Body of pancreas (tissue), 4 donors: ENCODE data around the gene SLC52A1. TPM values are rescaled to one million over a fixed set of nuclear protein-coding genes. Genes with fewer than 3 reads are reported as not detected.

Experiments used
- ATAC-seq: fragments of 150-250 bp; one replicate; pipeline ENCODE4 v1.9.1; 2016
- DNase-seq, 4 donors: peaks; one replicate each; pipeline ENCODE4 v3.0.0-alpha.2; 2019
- H3K27ac ChIP-seq, 4 donors: fragments of 200-600 bp; sonication (generic); 1 replicate in 3 of 4; 2 replicates in 1 of 4; pipeline versions ENCODE4 v1.5.1 to v1.6.1; 2016 to 2019; ENCODE audit warnings: mild to moderate bottlenecking in 1 of 4, mixed read lengths in 1 of 4, moderate library complexity in 1 of 4
- H3K27me3 ChIP-seq, 2 donors: fragments of 200-600 bp; sonication (generic); one replicate each; pipeline ENCODE4 v1.6.0; 2016; ENCODE audit warnings: mild to moderate bottlenecking in 1 of 2
- H3K36me3 ChIP-seq, 2 donors: fragments of 200-600 bp; sonication (generic); replicated peaks in 1 of 2; 2 replicates each; pipeline ENCODE4 v1.5.1; 2016; ENCODE audit warnings: low read depth in 2 of 2; ENCODE audit not compliant: insufficient read depth in 1 of 2
- H3K4me1 ChIP-seq: fragments of 200-600 bp; sonication (generic); one replicate; pipeline ENCODE4 v1.6.0; 2016
- H3K4me3 ChIP-seq, 2 donors: fragments of 200-600 bp; sonication (generic); 1 replicate in 1 of 2; 2 replicates in 1 of 2; pipeline ENCODE4 v1.5.1; 2016 to 2019
- H3K9me3 ChIP-seq, 3 donors: fragments of 200-600 bp; sonication (generic); 1 replicate in 2 of 3; 2 replicates in 1 of 3; pipeline ENCODE4 v1.5.1; 2016
- CTCF ChIP-seq, 7 experiments: fragments of 450-650 bp in 4 of 7; fragments of 200-600 bp in 3 of 7; sonication (generic) in 3 of 7; IDR thresholded peaks; one replicate each; pipeline ENCODE4 v1.5.1; 2016 to 2019; ENCODE audit warnings: antibody characterized with exemption in 7 of 7
- POLR2A ChIP-seq, 3 donors: fragments of 450-650 bp; IDR thresholded peaks; one replicate each; pipeline ENCODE4 v1.6.1; 2016; ENCODE audit warnings: antibody characterized with exemption in 3 of 3, mild to moderate bottlenecking in 2 of 3
- WGBS, 2 donors: methylation state at CpG; one replicate each; pipeline ENCODE4 v1.1.5; 2017; 5-methylcytosine and 5-hydroxymethylcytosine counted together
- intact Hi-C: fragments of 100-400 bp; cut with DNase I; formaldehyde crosslinking; loops from one replicate; pipeline ENCODE4 v1.15.1; 2023
- total RNA-seq, 2 donors: library from RNA; depleted of rRNA; stranded (reverse); fragments of >200 nt; gene quantifications; one replicate each; pipeline ENCODE4 v1.1.0, GENCODE V29; 2016

The SLC52A1 gene
- total RNA-seq, 2 donors from 2014 or later, result not detected

- ATAC-seq (no peak), DNase-seq (no peak)
- Histone ChIP-seq H3K4me1 (no peaks in the 10 kb centered on the region), H3K27ac (no peak overlapping the region), H3K4me3 (no peak overlapping the region), H3K36me3 (no peaks in the 10 kb centered on the region), H3K27me3 (no peaks in the 10 kb centered on the region), H3K9me3 (no peaks in the 10 kb centered on the region)
- intact Hi-C loops, result no loop called here
- 77 to 83% methylated on average over 15 of the region's 15 CpGs for WGBS, 2 donors
- no peak for TF ChIP-seq CTCF (IDR thresholded peaks at IDR 0.05)
- TF ChIP-seq POLR2A (IDR thresholded peaks at IDR 0.05), result no peak
Observed at GRCh38 chr17:5042157-5043022, 7.2 kb upstream of the SLC52A1 start.

GRCh38 chr17:5034651-5035050 lies 575 bp downstream of the SLC52A1 start:
- 78 to 84% methylated on average over 4 to 11 of the region's 14 CpGs for WGBS, 2 donors
- H3K27me3 ChIP-seq, result no peaks in the 10 kb centered on the region
- H3K4me1 ChIP-seq, result peaks cover 8% of the 10 kb centered on the region
- ATAC-seq (no peak), DNase-seq (no peak)
- intact Hi-C loops, result no loop called here
- TF ChIP-seq POLR2A (IDR thresholded peaks at IDR 0.05) (no peak), CTCF (IDR thresholded peaks at IDR 0.05) (no peak)
- H3K27ac ChIP-seq, result no peak overlapping the region
- H3K36me3 ChIP-seq, result no peaks in the 10 kb centered on the region
- no peaks in the 10 kb centered on the region for H3K9me3 ChIP-seq
- no peak overlapping the region for H3K4me3 ChIP-seq

GRCh38 chr17:5034063-5034462 lies 1.2 kb downstream of the SLC52A1 start:
- Histone ChIP-seq H3K27me3 (no peaks in the 10 kb centered on the region), H3K4me3 (no peak overlapping the region), H3K36me3 (no peaks in the 10 kb centered on the region), H3K9me3 (no peaks in the 10 kb centered on the region), H3K27ac (no peak overlapping the region), H3K4me1 (peaks cover 8% of the 10 kb centered on the region)
- intact Hi-C loops, result no loop called here
- no peak for DNase-seq
- 95% methylated on average over 5 of the region's 5 CpGs; no CpG with 5 or more reads in 1 of the 2 donors for WGBS, 2 donors
- TF ChIP-seq CTCF (IDR thresholded peaks at IDR 0.05), result no peak
- no peak for TF ChIP-seq POLR2A (IDR thresholded peaks at IDR 0.05)
- ATAC-seq, result no peak

- Histone ChIP-seq H3K4me1 (peaks cover 8% of the 10 kb centered on the region), H3K9me3 (no peaks in the 10 kb centered on the region), H3K36me3 (no peaks in the 10 kb centered on the region), H3K27me3 (no peaks in the 10 kb centered on the region), H3K4me3 (no peak overlapping the region), H3K27ac (no peak overlapping the region)
- no peak for ATAC-seq
- no peak for DNase-seq
- TF ChIP-seq CTCF (IDR thresholded peaks at IDR 0.05) (no peak), POLR2A (IDR thresholded peaks at IDR 0.05) (no peak)
- intact Hi-C loops, result no loop called here
- 77 to 81% methylated on average over 10 to 12 of the region's 13 CpGs for WGBS, 2 donors
Observed at GRCh38 chr17:5033352-5034015, 1.7 kb downstream of the SLC52A1 start.
